GM23338 (cell line): ENCODE measurements around the gene PLEKHM1. TPM values are rescaled to one million over a fixed set of nuclear protein-coding genes. Genes with fewer than 3 reads are reported as not detected.

Experiments
- ATAC-seq: fragments of 200-7000 bp; cut with Tn5 transposase; 3 replicates; pipeline ENCODE4 v1.9.1; 2020
- DNase-seq: peaks from one replicate; pipeline ENCODE4 v3.0.0-alpha.2; 2015; ENCODE audit warnings: low spot score
- H2AFZ ChIP-seq: fragments of 200-600 bp; sonication (generic); 2 replicates; pipeline ENCODE4 v1.8.0; 2016; ENCODE audit warnings: antibody characterized with exemption, mild to moderate bottlenecking, moderate library complexity
- H3F3A ChIP-seq: fragments of 200-600 bp; sonication (generic); replicated peaks from 2 replicates; pipeline ENCODE4 v1.8.0; 2017; ENCODE audit warnings: antibody characterized with exemption, mixed run types, low read depth
- H3K27ac ChIP-seq: fragments of 200-600 bp; sonication (generic); 2 replicates; pipeline ENCODE4 v1.6.1; 2016; ENCODE audit warnings: low read depth
- H3K27me3 ChIP-seq: fragments of 200-600 bp; sonication (generic); 2 replicates; pipeline ENCODE4 v1.8.0; 2016; ENCODE audit warnings: mild to moderate bottlenecking, mixed run types, moderate library complexity; ENCODE audit not compliant: insufficient read depth
- H3K36me3 ChIP-seq: fragments of 200-600 bp; sonication (generic); 2 replicates; pipeline ENCODE4 v1.8.0; 2016; ENCODE audit warnings: mild to moderate bottlenecking; ENCODE audit not compliant: insufficient read depth
- H3K4me1 ChIP-seq: fragments of 200-600 bp; sonication (generic); 2 replicates; pipeline ENCODE4 v1.8.0; 2016; ENCODE audit warnings: mild to moderate bottlenecking, moderate library complexity; ENCODE audit not compliant: insufficient read depth
- H3K4me2 ChIP-seq: fragments of 200-600 bp; sonication (generic); 2 replicates; pipeline ENCODE4 v1.7.1; 2017; ENCODE audit warnings: mixed run types
- H3K4me3 ChIP-seq: fragments of 200-600 bp; sonication (generic); 2 replicates; pipeline ENCODE4 v1.6.1; 2016; ENCODE audit warnings: mixed run types
- H3K79me2 ChIP-seq: fragments of 200-600 bp; sonication (generic); replicated peaks from 2 replicates; pipeline ENCODE4 v1.8.0; 2017; ENCODE audit warnings: mild to moderate bottlenecking; ENCODE audit not compliant: insufficient read depth
- H3K9me2 ChIP-seq: fragments of 200-600 bp; sonication (generic); 2 replicates; pipeline ENCODE4 v1.8.0; 2017; ENCODE audit not compliant: insufficient read depth
- H4K20me1 ChIP-seq: fragments of 200-600 bp; sonication (generic); replicated peaks from 2 replicates; pipeline ENCODE4 v1.8.0; 2017; ENCODE audit warnings: mild to moderate bottlenecking; ENCODE audit not compliant: insufficient read depth
- H3K27ac Mint-ChIP-seq: 2 replicates; pipeline ENCODE4 v1.8.0; 2020; ENCODE audit warnings: inconsistent platforms, mild to moderate bottlenecking, moderate library complexity, mixed read lengths
- H3K27me3 Mint-ChIP-seq: 3 replicates; pipeline ENCODE4 v1.8.0; 2022; ENCODE audit warnings: low read depth, mild to moderate bottlenecking, moderate library complexity, mixed read lengths, inconsistent platforms; ENCODE audit not compliant: insufficient read depth, poor library complexity
- H3K36me3 Mint-ChIP-seq: 3 replicates; pipeline ENCODE4 v1.8.0; 2021; ENCODE audit warnings: low read depth, mild to moderate bottlenecking, inconsistent platforms, moderate library complexity, mixed read lengths
- H3K4me1 Mint-ChIP-seq: 3 replicates; pipeline ENCODE4 v1.8.0; 2020; ENCODE audit warnings: mild to moderate bottlenecking, inconsistent platforms, mixed read lengths
- H3K4me3 Mint-ChIP-seq: 3 replicates; pipeline ENCODE4 v1.8.0; 2021; ENCODE audit warnings: moderate library complexity, mild to moderate bottlenecking, inconsistent platforms, mixed read lengths
- H3K9me3 Mint-ChIP-seq: 3 replicates; pipeline ENCODE4 v1.8.0; 2020; ENCODE audit warnings: moderate library complexity, mild to moderate bottlenecking, inconsistent platforms, mixed read lengths
- EZH2phosphoT487 ChIP-seq: fragments of 200-600 bp; sonication (generic); IDR thresholded peaks from one replicate; pipeline ENCODE4 v1.8.1; 2018; ENCODE audit warnings: antibody characterized with exemption; ENCODE audit not compliant: unreplicated experiment
- NANOG ChIP-seq: IDR thresholded peaks from 2 replicates; pipeline ENCODE4 v1.6.1; 2016; ENCODE audit warnings: antibody characterized with exemption, borderline replicate concordance
- POLR2AphosphoS5 ChIP-seq: IDR thresholded peaks from 2 replicates; pipeline ENCODE4 v1.6.1; 2016; ENCODE audit warnings: antibody characterized with exemption, low read depth
- REST ChIP-seq: IDR thresholded peaks from one replicate; pipeline ENCODE4 v1.6.1; 2018; ENCODE audit warnings: antibody characterized with exemption; ENCODE audit not compliant: unreplicated experiment
- STAT1 ChIP-seq: IDR thresholded peaks from one replicate; pipeline ENCODE4 v1.6.1; 2016; ENCODE audit warnings: antibody characterized with exemption; ENCODE audit not compliant: unreplicated experiment
- ZNF114 ChIP-seq: fragments of 250-450 bp; sonication (Bioruptor Pico); IDR thresholded peaks from 2 replicates; pipeline ENCODE4 v1.5.0; 2020; ENCODE audit warnings: mild to moderate bottlenecking, moderate library complexity
- ZNF331 ChIP-seq: fragments of 250-450 bp; sonication (Bioruptor Pico); IDR thresholded peaks from 2 replicates; pipeline ENCODE4 v1.5.0; 2020; ENCODE audit warnings: low read depth, mild to moderate bottlenecking, moderate library complexity
- ZNF462 ChIP-seq: fragments of 250-450 bp; sonication (Bioruptor Pico); IDR thresholded peaks from 2 replicates; pipeline ENCODE4 v1.5.0; 2020; ENCODE audit warnings: mild to moderate bottlenecking, moderate library complexity
- polyA plus RNA-seq: library from polyadenylated mRNA; unstranded; fragments of >200 nt; fragmentation: Nextera tagmentation; extraction: Ambion mirVana; gene quantifications from 2 replicates; pipeline ENCODE4 v1.2.1, GENCODE V29; 2016
- total RNA-seq: library from RNA; depleted of rRNA; stranded (reverse); fragments of >200 nt; shearing (Covaris generic); gene quantifications from 2 replicates; pipeline ENCODE4 v1.2.3, GENCODE V29; 2014

The PLEKHM1 gene
- total and polyA plus RNA-seq, 2 experiments from 2014 or later, result 4.4 to 17.9 TPM

- H3K27ac ChIP-seq, result no peak overlapping the region
- no peaks in the 10 kb centered on the region for H3F3A ChIP-seq
- H3K9me3 Mint-ChIP-seq, result no peaks in the 10 kb centered on the region
- no peak overlapping the region for H2AFZ ChIP-seq
- no peaks in the 10 kb centered on the region for H3K36me3 ChIP-seq
- DNase-seq (no peak), ATAC-seq (no peak)
- H3K9me2 ChIP-seq, result no peaks in the 10 kb centered on the region
- no peak overlapping the region for H3K4me3 Mint-ChIP-seq
- H3K27ac Mint-ChIP-seq, result no peak overlapping the region
- H3K27me3 ChIP-seq, result no peaks in the 10 kb centered on the region
- no peaks in the 10 kb centered on the region for H3K36me3 Mint-ChIP-seq
- H3K4me2 ChIP-seq, result no peak overlapping the region
- H3K4me1 ChIP-seq, result peaks cover 3% of the 10 kb centered on the region
- no peak overlapping the region for H3K4me3 ChIP-seq
- peaks cover 16% of the 10 kb centered on the region for H3K27me3 Mint-ChIP-seq
- no peak for TF ChIP-seq ZNF114 (CRISPR knock-in tag)
- TF ChIP-seq ZNF331 (CRISPR knock-in tag), result no peak
- no peak for TF ChIP-seq EZH2phosphoT487
- TF ChIP-seq NANOG, result no peak
- TF ChIP-seq REST, result no peak
- TF ChIP-seq STAT1, result no peak
- no peaks in the 10 kb centered on the region for H4K20me1 ChIP-seq
- no peaks in the 10 kb centered on the region for H3K79me2 ChIP-seq
- peaks cover 40% of the 10 kb centered on the region for H3K4me1 Mint-ChIP-seq
Observed at GRCh38 chr17:45411348-45412105, 79.0 kb downstream of the PLEKHM1 start.

- Histone ChIP-seq H2AFZ (no peak overlapping the region), H3K4me3 (no peak overlapping the region), H3K79me2 (no peaks in the 10 kb centered on the region), H3K9me2 (no peaks in the 10 kb centered on the region), H3K27ac (no peak overlapping the region), H3K4me1 (peaks cover 10% of the 10 kb centered on the region), H3K4me2 (peak overlapping the region; percentile 55; the same call in 1 of the 2 replicates), H4K20me1 (no peaks in the 10 kb centered on the region), H3K27me3 (no peaks in the 10 kb centered on the region), H3F3A (no peaks in the 10 kb centered on the region), H3K36me3 (no peaks in the 10 kb centered on the region)
- Mint-ChIP-seq H3K36me3 (no peaks in the 10 kb centered on the region), H3K9me3 (no peaks in the 10 kb centered on the region), H3K27me3 (peaks cover 13% of the 10 kb centered on the region), H3K27ac (peak overlapping the region; percentile 39; the same call in 1 of the 2 replicates), H3K4me1 (peaks cover 43% of the 10 kb centered on the region), H3K4me3 (no peak overlapping the region)
- no peak for DNase-seq
- no peak for ATAC-seq
- TF ChIP-seq ZNF462 (no peak), ZNF114 (CRISPR knock-in tag) (no peak), ZNF331 (CRISPR knock-in tag) (no peak), STAT1 (no peak), EZH2phosphoT487 (no peak), POLR2AphosphoS5 (no peak)
Observed at GRCh38 chr17:45410144-45411091, 80.1 kb downstream of the PLEKHM1 start.
